Spleen (tissue), 11 donors: Measurements from ENCODE around the gene MYBPC3. TPM values are rescaled to one million over a fixed set of nuclear protein-coding genes. Genes with fewer than 3 reads are reported as not detected.

Experiments used
- DNase-seq: peaks from one replicate; pipeline ENCODE4 v3.0.0-alpha.2; 2020
- H3K27ac ChIP-seq, 8 donors: fragments of 200-600 bp; sonication (generic) in 7 of 8; 1 replicate in 4 of 8; 2 replicates in 4 of 8; pipeline versions ENCODE4 v1.5.0 to v1.8.0; 2016 to 2021; ENCODE audit warnings: inconsistent platforms in 4 of 8, mild to moderate bottlenecking in 4 of 8, moderate library complexity in 1 of 8
- H3K27me3 ChIP-seq, 7 donors: fragments of 200-600 bp; sonication (generic) in 6 of 7; replicated peaks in 1 of 7; 1 replicate in 4 of 7; 2 replicates in 3 of 7; pipeline versions ENCODE4 v1.5.0 to v1.8.0; 2016 to 2021; ENCODE audit warnings: inconsistent platforms in 3 of 7, mild to moderate bottlenecking in 1 of 7
- H3K36me3 ChIP-seq, 6 donors: fragments of 200-600 bp; sonication (generic) in 5 of 6; 1 replicate in 4 of 6; 2 replicates in 2 of 6; pipeline versions ENCODE4 v1.5.0 to v1.8.0; 2016 to 2021; ENCODE audit warnings: inconsistent platforms in 2 of 6
- H3K4me1 ChIP-seq, 6 donors: fragments of 200-600 bp; sonication (generic) in 5 of 6; 1 replicate in 3 of 6; 2 replicates in 3 of 6; pipeline versions ENCODE4 v1.5.0 to v1.8.0; 2016 to 2021; ENCODE audit warnings: inconsistent platforms in 3 of 6
- H3K4me3 ChIP-seq, 8 donors: fragments of 200-600 bp; sonication (generic) in 7 of 8; 1 replicate in 4 of 8; 2 replicates in 4 of 8; pipeline versions ENCODE4 v1.5.0 to v1.8.0; 2016 to 2021; ENCODE audit warnings: inconsistent platforms in 4 of 8, mild to moderate bottlenecking in 4 of 8, moderate library complexity in 2 of 8
- H3K9me3 ChIP-seq, 8 donors: fragments of 200-600 bp; sonication (generic) in 7 of 8; 1 replicate in 4 of 8; 2 replicates in 4 of 8; pipeline versions ENCODE4 v1.5.0 to v1.8.0; 2016 to 2021; ENCODE audit warnings: inconsistent platforms in 4 of 8
- POLR2A ChIP-seq, 3 donors: fragments of 450-650 bp; IDR thresholded peaks; one replicate each; pipeline ENCODE4 v1.5.1; 2017; ENCODE audit warnings: antibody characterized with exemption in 3 of 3, mild to moderate bottlenecking in 1 of 3
- POLR2AphosphoS5 ChIP-seq, 3 donors: sonication (generic); formaldehyde crosslinking; IDR thresholded peaks; one replicate each; pipeline ENCODE4 v1.5.1; 2017; ENCODE audit warnings: antibody characterized with exemption in 3 of 3
- WGBS, 5 donors: extraction: QIAGEN DNeasy Blood & Tissue Kit in 3 of 5; methylation state at CpG; one replicate each; pipeline versions ENCODE4 v1.1.5 to v1.1.7; 2013 to 2018; 5-methylcytosine and 5-hydroxymethylcytosine counted together
- intact Hi-C: fragments of 100-400 bp; cut with DNase I; formaldehyde crosslinking; loops from one replicate; pipeline ENCODE4 v1.15.0; 2023; ENCODE audit warnings: low total_unique reads
- polyA plus RNA-seq, 3 donors: library from polyadenylated mRNA; stranded (reverse); fragments of 200-250 nt; gene quantifications; one replicate each; pipeline ENCODE4 v1.2.1, GENCODE V29; 2013
- total RNA-seq, 7 donors: library from RNA; depleted of rRNA in 3 of 7; stranded (reverse); fragments of >200 nt in 3 of 7; fragmentation: NEBNext Ultra II Directional in 4 of 7; extraction: Animal tissue kit (Norgen Biotek cat#: 25700) in 4 of 7; gene quantifications; one replicate each; pipeline versions ENCODE4 v1.1.0 to v1.2.1, GENCODE V29; 2016 to 2021
- TF ChIP-seq, protein P1 (sequence below), 11 experiments: fragments of 200-600 bp in 7 of 11; fragments of 450-650 bp in 4 of 11; sonication (generic) in 4 of 11; IDR thresholded peaks in 8 of 11; conservative IDR thresholded peaks in 3 of 11; 1 replicate in 7 of 11; 2 replicates in 4 of 11; pipeline versions ENCODE4 v1.4.0 to v1.8.0; 2016 to 2021; ENCODE audit warnings: antibody characterized with exemption in 11 of 11, inconsistent platforms in 4 of 11, mild to moderate bottlenecking in 1 of 11
- donor health status: healthy with polysubstance abuse.
- donor health status: DM: no; HTN: no; CAD: no; lungs with moderate emphysema.
- donor health status: DM: no; HTN: no; CAD: no.
- donor health status: Bipolar disorder and iron deficiency.
- donor health status: healthy.
- donor health status: DM: no; HTN: no; CAD: no.
- donor health status: DM: yes; HTN: yes; CAD: no.

MYBPC3 gene
- total and polyA plus RNA-seq, 10 donors = 0.49 to 4.7 (median 1.5) TPM

DNA sequence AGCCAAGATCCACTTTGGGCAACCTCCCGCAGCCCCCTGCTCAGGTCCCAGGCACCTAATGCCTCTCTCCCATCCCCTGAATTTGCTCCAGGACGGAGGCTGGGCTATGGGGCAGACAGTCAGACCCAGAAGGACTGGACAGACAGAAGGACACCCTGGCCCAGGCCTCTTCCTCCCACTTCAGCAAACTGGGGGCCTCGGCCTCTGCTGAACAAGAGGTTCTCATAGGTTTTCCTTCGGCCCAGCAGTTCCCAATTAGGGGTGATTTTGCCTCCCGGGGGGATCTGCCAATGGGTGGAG lies 22.2 kb upstream of the MYBPC3 start:
- peak overlapping the region in 6 of 8 donors; percentile 45 to 77 (median 54) for H3K4me3 ChIP-seq
- H3K27me3 ChIP-seq = no peaks in the 10 kb centered on the region
- intact Hi-C loops = no loop called here
- no peaks in the 10 kb centered on the region for H3K9me3 ChIP-seq
- H3K27ac ChIP-seq = peak overlapping the region; percentile 30 to 98 (median 94)
- DNase-seq = peak; percentile 78
- peaks cover 4 to 87% (median 32%) of the 10 kb centered on the region in 6 donors for H3K4me1 ChIP-seq
- TF ChIP-seq, protein P1, sequence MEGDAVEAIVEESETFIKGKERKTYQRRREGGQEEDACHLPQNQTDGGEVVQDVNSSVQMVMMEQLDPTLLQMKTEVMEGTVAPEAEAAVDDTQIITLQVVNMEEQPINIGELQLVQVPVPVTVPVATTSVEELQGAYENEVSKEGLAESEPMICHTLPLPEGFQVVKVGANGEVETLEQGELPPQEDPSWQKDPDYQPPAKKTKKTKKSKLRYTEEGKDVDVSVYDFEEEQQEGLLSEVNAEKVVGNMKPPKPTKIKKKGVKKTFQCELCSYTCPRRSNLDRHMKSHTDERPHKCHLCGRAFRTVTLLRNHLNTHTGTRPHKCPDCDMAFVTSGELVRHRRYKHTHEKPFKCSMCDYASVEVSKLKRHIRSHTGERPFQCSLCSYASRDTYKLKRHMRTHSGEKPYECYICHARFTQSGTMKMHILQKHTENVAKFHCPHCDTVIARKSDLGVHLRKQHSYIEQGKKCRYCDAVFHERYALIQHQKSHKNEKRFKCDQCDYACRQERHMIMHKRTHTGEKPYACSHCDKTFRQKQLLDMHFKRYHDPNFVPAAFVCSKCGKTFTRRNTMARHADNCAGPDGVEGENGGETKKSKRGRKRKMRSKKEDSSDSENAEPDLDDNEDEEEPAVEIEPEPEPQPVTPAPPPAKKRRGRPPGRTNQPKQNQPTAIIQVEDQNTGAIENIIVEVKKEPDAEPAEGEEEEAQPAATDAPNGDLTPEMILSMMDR (IDR thresholded peaks at IDR 0.05 in 8 of 11, conservative IDR thresholded peaks at IDR 0.05 in 3 of 11) = no peak
- TF ChIP-seq POLR2A (IDR thresholded peaks at IDR 0.05) (no peak), POLR2AphosphoS5 (IDR thresholded peaks at IDR 0.05) (no peak)
- peaks cover 0 to 66% (median 17%) of the 10 kb centered on the region in 6 donors for H3K36me3 ChIP-seq
- 62 to 84% (median 74%) methylated on average over 5 of the region's 5 CpGs for whole genome bisulfite sequencing, 5 donors

DNA sequence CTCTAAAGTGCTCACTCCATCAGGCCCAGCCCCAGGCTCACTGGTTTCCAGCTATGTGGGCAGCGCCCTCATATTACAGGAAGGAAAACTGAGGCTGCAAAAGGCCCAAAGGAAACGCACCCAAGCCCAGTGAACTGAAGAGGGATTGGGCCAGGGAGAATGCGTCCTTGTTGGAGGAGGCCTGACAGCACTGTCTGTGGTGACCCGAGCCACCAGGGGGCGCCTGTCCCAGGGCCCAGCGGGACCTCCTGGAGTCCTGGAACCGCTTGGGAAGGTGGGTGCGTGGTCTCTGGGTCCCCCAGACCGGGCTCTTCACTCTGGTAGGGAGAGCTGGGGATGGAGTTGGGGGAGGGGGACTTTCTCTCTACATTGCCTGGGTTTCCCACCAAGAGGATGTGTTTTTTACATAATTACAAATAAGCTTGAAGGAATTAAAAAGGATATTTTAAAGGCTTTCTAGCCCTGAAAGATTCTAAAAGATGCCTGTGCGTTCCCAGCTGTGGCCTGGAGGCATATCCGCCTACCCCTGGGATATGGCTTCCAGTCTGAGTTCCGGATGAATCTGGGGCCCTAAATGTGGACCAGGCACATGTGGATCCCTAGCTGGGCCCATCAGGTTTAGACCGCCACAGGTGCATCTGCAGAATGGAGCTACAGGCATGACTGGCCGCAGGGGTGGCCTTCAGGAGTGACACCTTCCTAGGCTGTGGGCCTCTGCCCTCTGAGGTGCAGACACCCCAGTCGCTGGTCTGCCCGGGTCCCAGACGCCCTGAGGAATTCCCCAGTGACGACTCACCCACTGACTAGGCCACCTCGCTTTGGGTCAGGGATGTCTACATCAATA lies 21.6 kb upstream of the MYBPC3 start:
- 36 to 47% (median 40%) methylated on average over 15 to 19 of the region's 19 CpGs for WGBS, 5 donors
- no peaks in the 10 kb centered on the region for H3K27me3 ChIP-seq
- H3K9me3 ChIP-seq = no peaks in the 10 kb centered on the region
- peak overlapping the region in 5 of 8 donors; percentile 45 to 77 (median 56) for H3K4me3 ChIP-seq
- H3K36me3 ChIP-seq = peaks cover 0 to 72% (median 17%) of the 10 kb centered on the region in 6 donors
- TF ChIP-seq, protein P1 (IDR thresholded peaks at IDR 0.05 in 8 of 11, conservative IDR thresholded peaks at IDR 0.05 in 3 of 11) = peak; percentile 88 to 97 (median 93)
- TF ChIP-seq POLR2AphosphoS5 (IDR thresholded peaks at IDR 0.05) (peak; percentile 73 to 83 (median 74)), POLR2A (IDR thresholded peaks at IDR 0.05) (no peak)
- intact Hi-C loops = loop anchor here (2.0 kb wide), 1 partner anchor 39 kb away; no protein-coding TSS in a partner anchor
- DNase-seq = peak; percentile 96
- H3K27ac ChIP-seq = peak overlapping the region; percentile 30 to 98 (median 94)
- peaks cover 4 to 90% (median 30%) of the 10 kb centered on the region in 6 donors for H3K4me1 ChIP-seq

GRCh38 chr11:47372422-47372821 lies 19.9 kb upstream of the MYBPC3 start:
- intact Hi-C loops = loop anchor here (2.0 kb wide), 1 partner anchor 40 kb away; no protein-coding TSS in a partner anchor
- peak overlapping the region in 2 of 8 donors; percentile 27 to 98 for H3K27ac ChIP-seq
- no peaks in the 10 kb centered on the region for H3K27me3 ChIP-seq
- H3K4me3 ChIP-seq = no peak overlapping the region
- no peaks in the 10 kb centered on the region for H3K9me3 ChIP-seq
- 72 to 89% (median 84%) methylated on average over 7 of the region's 7 CpGs for WGBS, 5 donors
- DNase-seq = peak; percentile 61
- H3K36me3 ChIP-seq = peaks cover 0 to 89% (median 25%) of the 10 kb centered on the region in 6 donors
- no peak for TF ChIP-seq POLR2A (IDR thresholded peaks at IDR 0.05)
- no peak for TF ChIP-seq POLR2AphosphoS5 (IDR thresholded peaks at IDR 0.05)
- TF ChIP-seq, protein P1 (IDR thresholded peaks at IDR 0.05 in 8 of 11, conservative IDR thresholded peaks at IDR 0.05 in 3 of 11) = no peak
- H3K4me1 ChIP-seq = peaks cover 4 to 97% (median 27%) of the 10 kb centered on the region in 6 donors

- Histone ChIP-seq H3K36me3 (peaks cover 0 to 100% (median 27%) of the 10 kb centered on the region in 6 donors), H3K4me1 (peaks cover 4 to 97% (median 21%) of the 10 kb centered on the region in 6 donors), H3K4me3 (no peak overlapping the region), H3K27ac (no peak overlapping the region), H3K27me3 (no peaks in the 10 kb centered on the region), H3K9me3 (no peaks in the 10 kb centered on the region)
- intact Hi-C loops = no loop called here
- TF ChIP-seq POLR2AphosphoS5 (IDR thresholded peaks at IDR 0.05) (no peak), POLR2A (IDR thresholded peaks at IDR 0.05) (no peak)
- TF ChIP-seq, protein P1 (IDR thresholded peaks at IDR 0.05 in 8 of 11, conservative IDR thresholded peaks at IDR 0.05 in 3 of 11) = no peak
- DNase-seq = no peak
- WGBS, 5 donors = 47 to 62% (median 56%) methylated on average over 3 of the region's 3 CpGs
Measured at GRCh38 chr11:47369676-47370075, 17.2 kb upstream of the MYBPC3 start.
